ACHN (cell line): Measurements from ENCODE around the gene CSPG4.
"Not testable (repeated sequence)": the region's sequence is repeated elsewhere in the genome, so short reads cannot be mapped to it uniquely, and the experiment has no call there.

Experiments
- DNase-seq: peaks from one replicate; pipeline ENCODE4 v3.0.0-alpha.2; 2015
- in situ Hi-C: cut with HindIII; loops from 2 replicates; pipeline ENCODE4 v1.10.0; 2017; ENCODE audit warnings: low sequenced_read_pairs, low pct_ligation_motif_present, low pct_unique_long_range_greater_than_20kb

CSPG4 gene

DNA sequence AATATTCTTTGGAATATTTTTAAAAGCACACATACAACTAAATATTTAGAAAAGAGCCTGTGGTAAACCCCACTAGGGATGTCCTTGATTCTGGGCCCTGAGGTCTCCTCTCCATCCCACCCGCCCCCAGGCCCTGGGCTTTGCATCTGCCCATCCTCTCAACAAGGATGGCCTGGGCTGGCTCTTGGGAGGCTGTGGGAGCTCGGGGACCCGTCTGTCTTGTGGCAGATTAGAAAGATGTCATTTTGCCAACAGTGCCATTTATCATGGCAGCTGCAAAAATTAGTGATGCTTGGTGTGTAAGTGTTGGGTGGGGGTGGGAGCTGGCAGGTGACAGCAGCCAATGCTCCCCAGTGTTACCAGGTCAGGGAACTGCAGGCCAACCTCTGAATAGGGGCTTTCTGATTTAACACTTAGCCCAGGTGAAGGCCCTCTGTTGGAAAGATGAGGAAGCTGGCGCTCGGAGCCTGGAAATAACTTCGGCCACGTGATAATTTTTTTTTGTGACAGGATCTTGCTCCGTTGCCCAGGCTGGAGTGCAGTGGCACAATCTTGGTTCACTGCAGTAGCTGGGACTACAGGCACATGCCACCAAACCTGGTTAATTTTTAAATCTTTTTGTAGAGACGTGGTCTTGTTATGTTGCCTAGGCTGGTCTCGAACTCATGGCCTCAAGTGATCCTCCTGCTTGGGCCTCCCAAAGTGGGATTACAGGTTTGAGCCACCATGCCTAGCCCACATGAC lies 16.9 kb upstream of the CSPG4 start:
- in situ Hi-C loops: no loop called here
- DNase-seq: no peak

GRCh38 chr15:75727851-75728715 lies 15.4 kb upstream of the CSPG4 start:
- DNase-seq: peak; percentile 57
- in situ Hi-C loops: no loop called here

DNA sequence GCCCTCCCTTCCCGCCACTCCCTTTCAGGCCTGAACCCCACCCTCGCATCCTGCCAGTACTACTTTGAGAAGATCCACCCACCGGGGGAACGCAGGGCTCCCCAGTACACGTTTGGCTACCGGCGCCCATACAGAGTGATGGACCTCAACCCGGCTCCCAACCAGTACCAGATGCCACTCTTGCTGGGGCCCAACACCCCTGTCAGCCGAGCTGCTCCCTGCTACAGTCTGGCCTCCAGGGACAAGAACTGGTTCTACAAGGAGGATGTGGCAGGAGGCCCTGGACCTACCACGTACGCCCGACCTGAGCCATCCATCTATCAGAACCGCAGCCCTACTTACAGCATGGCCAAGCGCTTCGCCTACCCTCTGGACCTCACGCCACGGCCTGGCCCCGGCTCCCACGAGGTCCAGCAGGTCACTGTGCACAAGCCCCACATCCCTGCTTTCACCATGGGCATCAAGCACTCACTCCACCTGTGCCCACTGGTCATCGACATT lies 14.4 kb upstream of the CSPG4 start:
- in situ Hi-C loops: no loop called here
- DNase-seq: no peak

DNA sequence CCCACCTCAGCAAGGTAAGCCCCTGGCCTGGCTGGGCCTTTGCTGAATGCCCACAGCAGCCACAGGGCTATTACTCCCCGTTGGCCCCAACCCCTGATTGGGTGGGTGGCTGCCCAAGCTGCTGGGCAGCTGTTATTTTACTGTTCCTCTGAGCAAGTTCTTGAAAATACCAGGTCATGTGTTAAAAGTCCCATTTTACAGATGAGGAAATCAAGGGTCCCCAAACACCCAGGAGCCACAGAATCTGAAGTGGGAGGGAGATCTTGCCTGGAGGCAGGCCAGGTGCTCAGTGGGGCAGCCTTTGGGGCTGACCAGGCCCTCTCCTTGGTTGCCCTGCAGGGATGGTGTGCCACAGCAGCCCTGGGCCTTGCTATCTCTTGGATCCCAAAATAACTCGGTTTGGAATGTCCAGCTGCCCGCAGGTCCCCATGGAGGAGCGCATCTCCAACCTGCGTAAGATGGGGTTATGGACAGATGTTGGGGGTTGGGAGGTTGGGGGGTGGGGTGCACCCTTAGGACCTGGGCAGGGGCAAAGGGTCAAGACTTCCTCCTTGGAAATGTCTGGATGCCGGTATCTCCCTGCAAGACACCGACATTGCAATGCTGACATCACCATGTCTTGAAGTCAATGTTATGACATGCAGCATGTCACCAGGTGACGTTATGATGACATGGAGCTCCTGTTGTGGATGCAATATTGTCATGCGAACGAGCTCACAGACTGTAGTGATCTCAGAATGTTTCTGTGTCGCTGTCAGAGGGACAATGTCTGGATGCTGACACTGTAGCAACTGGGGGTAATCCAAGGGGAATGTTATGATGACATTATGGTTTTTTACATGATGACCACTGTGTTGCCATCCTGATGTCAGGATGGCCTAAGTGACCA lies 13.3 kb upstream of the CSPG4 start:
- DNase-seq: no peak
- in situ Hi-C loops: no loop called here

DNA sequence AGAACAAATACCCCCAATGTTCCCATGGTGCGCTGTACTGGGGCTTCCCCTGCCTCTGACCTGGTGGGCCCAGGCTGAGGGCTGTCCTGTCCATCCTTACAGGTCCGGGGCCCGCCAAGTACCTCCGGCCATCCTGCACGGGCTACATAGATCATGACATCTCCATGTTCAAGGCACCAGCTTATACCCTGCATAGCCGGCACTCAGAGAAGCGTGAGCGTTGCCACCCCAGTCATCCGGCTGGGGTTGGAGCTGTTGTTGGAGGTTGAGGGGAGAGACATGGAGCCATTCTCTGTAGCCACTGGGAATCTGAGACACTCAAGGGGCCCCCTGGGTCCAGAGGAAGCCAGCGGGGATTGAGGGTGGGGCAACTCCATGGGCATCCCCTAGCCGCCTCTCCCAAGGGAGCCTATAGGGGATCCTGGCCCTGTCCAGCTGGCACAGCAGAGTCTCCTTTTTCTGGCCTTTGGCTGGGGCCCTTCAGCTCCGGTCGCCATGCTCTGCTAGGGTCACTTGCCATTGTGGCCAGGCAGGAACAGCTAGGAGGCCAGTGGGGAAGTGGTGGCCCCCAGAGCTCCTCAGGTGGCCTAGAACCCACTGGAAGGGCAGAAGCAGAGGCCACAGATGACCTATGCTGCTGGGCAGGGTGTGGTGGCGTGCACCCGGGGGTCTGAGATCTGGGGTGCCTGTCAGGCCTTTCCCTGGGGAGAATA lies 12.5 kb upstream of the CSPG4 start:
- in situ Hi-C loops: no loop called here
- no peak for DNase-seq

DNA sequence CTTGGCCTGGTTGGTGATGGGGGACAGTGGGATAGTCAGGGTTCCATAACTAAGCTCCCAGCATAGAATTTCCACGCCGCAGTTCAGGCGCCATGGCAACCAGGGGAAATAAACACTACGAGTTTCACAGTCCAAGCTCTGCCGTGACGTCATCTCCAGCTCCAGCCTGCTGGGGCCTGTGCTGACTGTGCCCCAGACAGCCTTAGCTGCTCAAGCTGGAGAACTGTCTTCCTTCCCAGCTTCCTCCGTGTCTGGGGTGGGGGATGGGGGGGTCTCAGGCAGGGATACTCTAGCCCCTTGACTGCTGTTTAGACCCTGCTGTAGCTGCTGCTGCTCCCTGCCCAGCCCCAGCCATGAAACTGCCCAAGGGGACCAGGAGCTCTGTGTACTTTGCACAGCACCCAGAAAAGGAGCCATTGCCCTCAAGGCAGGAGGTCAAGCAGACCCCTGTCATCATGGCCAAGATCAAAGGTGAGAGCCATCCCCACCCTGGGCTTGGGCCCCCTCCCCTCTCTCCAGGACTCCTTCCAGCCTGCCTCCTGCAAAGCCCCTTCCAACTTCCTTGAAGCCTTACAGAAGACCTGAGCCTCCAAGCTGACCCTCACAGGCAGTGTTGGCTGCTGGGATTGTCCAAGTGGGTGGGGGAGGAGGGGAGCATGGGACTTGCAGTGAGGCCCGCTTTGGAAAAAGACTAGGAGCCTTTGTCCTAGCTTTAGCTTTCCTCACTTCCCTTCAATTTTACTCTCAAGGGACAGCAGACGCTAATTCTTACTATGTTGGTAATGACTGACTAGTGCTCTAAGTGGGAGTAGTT lies 11.4 kb upstream of the CSPG4 start:
- peak; percentile 78 for DNase-seq
- in situ Hi-C loops: no loop called here

- DNase-seq: no peak
- in situ Hi-C loops: no loop called here
Observed at GRCh38 chr15:75723171-75723846, 10.7 kb upstream of the CSPG4 start.

DNA sequence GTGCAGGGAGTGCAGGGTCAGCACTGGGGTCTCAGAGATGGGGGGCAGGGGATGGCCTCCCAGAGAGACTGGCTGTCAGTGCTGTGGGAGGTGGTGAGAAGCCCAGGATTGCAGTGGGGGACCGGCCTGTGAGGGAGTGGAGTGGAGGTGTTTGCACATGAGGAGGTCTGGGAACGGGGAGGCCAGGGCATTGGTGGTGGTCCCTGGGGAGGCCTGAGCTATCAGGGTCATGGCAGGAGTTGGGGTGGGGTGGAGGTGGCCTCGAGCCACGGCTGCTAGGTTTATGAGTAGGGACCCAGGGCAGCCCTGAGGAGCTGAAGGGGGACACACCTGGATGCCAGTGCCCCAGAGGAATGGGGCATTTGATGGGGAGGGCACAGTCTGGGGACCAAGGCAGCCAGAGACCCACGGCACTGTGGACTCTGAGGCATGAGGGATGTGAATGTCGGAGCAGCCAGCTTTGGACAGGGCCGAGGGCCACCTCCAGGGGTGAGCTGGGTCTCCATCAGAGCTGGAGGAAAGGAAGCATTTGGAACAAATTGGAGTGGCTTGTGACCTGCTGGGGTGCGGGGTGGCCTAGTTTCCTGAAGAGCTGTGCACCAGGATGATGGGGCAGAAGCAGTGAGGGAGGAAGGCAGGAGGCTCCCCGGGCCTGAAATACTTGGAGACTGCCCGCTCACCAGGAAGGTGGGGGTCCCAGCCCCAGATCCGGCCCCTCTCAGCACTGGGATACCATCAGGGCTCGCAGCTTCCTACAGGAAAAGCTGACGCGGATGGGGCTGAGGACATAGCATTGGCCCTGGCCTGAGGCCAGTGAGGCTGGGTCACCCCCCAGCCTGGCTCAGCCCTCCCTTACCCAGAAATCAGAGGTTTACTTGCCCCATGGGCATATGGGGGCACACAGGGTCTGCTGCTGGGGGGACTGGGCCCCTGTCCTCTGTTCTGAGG lies 9.5 kb upstream of the CSPG4 start:
- in situ Hi-C loops: no loop called here
- no peak for DNase-seq

DNA sequence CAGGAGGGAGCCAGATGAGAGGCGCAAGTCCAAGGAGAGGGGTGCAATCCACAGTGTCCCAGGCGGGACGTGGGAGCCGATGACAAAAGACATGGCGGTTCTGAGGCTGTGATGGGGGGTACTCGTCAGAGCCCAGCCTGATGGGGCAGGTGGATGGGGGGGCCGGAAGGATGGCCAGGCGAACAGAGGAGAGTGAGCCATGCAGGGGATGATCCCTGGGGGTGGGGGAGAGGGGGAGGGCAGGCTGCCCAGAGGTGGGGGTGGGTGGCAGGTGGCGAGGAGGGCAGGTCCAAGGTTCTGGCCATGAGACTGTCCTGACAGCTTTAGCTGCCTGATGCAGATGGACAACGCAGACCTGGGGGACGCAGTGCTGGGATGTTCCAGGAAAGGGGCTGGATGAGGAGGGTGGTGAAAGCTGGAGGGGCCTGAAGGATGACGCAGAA lies 8.9 kb upstream of the CSPG4 start:
- in situ Hi-C loops: no loop called here

DNA sequence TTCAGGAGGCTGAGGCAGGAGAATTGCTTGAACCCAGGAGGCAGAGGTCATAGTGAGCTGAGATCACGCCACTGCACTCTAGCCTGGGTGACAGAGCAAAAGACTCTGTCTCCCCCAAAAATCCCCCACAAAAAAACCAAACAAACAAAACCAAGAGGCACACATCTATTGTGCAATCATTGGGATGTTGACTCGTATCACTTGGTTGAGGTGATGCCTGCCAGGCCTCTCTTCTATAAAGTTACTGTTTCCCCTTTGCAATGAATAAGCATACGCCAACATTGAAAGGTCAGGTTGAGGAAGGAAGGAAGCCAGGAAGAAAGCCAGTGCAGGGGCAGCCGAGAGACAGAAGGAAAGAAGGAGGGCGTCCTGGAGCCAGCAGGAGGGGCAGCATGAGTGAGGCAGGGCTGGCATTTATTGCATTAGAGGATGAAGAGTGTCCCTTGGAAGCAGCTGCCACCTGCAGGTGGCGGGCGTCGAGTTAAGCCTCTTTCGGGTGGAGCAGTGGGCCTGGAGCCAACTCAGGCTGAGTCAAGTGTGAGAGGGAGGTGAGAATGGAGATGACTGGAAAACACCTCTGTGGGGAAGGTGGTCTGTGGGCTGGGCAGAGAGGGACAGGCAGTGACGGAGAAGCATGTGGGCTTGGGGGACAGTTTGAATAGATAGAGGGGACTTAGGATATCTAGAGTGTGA lies 8.3 kb upstream of the CSPG4 start:
- in situ Hi-C loops: no loop called here
- DNase-seq: peak; percentile 62

More for the DNA sequence above, 8.9 kb upstream of the CSPG4 start:
- no peak for DNase-seq

DNA sequence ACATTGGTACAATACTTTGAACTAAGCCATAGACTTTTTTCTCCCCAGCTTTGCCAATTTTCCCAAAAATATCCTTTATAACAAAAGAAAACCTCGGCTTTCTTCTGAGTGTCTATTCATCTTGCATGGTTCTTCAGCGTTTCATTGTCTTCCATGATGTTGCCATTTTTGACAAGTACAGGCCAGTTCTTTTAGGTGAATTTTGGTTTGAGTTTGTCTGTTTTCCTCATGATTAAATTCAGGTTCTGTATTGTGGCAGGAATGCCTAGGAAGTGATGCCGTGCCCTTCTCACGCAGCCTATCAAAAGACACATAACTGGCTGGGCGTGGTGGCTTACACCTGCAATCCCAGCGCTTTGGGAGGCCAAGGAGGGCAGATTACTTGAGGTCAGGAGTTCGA lies 7.6 kb upstream of the CSPG4 start:
- DNase-seq: no peak
- in situ Hi-C loops: no loop called here

GRCh38 chr15:75718328-75718727 lies 5.7 kb upstream of the CSPG4 start:
- in situ Hi-C loops: no loop called here
- DNase-seq: no peak

GRCh38 chr15:75717001-75717400 lies 4.4 kb upstream of the CSPG4 start:
- in situ Hi-C loops: not testable (repeated sequence)

GRCh38 chr15:75716249-75716950 lies 3.8 kb upstream of the CSPG4 start:
- DNase-seq, in situ Hi-C loops: not testable (repeated sequence)

More at GRCh38 chr15:75717001-75717400, 4.4 kb upstream of the CSPG4 start:
- DNase-seq: not testable (repeated sequence)
